H7 (cell line): ENCODE data around the gene NPTX2. TPM values are rescaled to one million over a fixed set of nuclear protein-coding genes. Genes with fewer than 3 reads are reported as not detected.
A peak's percentile ranks its signal among the peaks of the same experiment; 100 is the strongest.

ENCODE experiments used
- DNase-seq: peaks from one replicate; pipeline ENCODE4 v3.0.0; 2012
- H3K27me3 ChIP-seq: 2 replicates; pipeline ENCODE4 v1.6.0; 2011; ENCODE audit warnings: mild to moderate bottlenecking, low read length; ENCODE audit not compliant: control insufficient read depth, insufficient read depth
- H3K36me3 ChIP-seq: replicated peaks from 2 replicates; pipeline ENCODE4 v1.5.1; 2011; ENCODE audit warnings: low read length; ENCODE audit not compliant: control insufficient read depth, insufficient read depth
- H3K4me3 ChIP-seq: 2 replicates; pipeline ENCODE4 v1.5.1; 2011; ENCODE audit warnings: low read depth, mild to moderate bottlenecking, control low read depth, low read length, moderate library complexity; ENCODE audit not compliant: insufficient read depth
- total RNA-seq: library from RNA; depleted of rRNA; stranded (reverse); fragments of >200 nt; shearing (Covaris generic); gene quantifications from 2 replicates; pipeline ENCODE4 v1.2.3, GENCODE V29; 2014

The NPTX2 gene
- total RNA-seq, 1 experiment from 2014 or later: 19.7 TPM

DNA sequence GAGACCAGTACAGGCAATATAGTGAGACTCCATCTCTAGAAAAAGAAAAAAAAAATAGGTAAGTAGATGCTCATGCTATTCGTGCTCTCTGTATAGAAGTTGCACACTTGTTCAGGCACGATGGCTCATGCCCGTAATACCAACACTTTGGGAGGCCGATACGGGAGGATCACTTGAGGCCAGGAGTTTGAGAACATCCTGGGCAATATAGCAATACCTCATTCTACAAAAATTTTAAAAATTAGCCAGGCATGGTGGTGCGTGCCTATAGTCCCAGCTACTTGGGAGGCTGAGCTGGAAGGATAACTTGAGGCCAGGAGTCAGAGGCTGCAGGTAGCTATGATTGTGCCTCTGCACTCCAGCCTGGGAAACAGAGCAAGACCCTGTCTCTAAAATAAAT, 17.2 kb upstream of the NPTX2 start:
- no peaks in the 10 kb centered on the region for H3K36me3 ChIP-seq
- no peak for DNase-seq

DNA sequence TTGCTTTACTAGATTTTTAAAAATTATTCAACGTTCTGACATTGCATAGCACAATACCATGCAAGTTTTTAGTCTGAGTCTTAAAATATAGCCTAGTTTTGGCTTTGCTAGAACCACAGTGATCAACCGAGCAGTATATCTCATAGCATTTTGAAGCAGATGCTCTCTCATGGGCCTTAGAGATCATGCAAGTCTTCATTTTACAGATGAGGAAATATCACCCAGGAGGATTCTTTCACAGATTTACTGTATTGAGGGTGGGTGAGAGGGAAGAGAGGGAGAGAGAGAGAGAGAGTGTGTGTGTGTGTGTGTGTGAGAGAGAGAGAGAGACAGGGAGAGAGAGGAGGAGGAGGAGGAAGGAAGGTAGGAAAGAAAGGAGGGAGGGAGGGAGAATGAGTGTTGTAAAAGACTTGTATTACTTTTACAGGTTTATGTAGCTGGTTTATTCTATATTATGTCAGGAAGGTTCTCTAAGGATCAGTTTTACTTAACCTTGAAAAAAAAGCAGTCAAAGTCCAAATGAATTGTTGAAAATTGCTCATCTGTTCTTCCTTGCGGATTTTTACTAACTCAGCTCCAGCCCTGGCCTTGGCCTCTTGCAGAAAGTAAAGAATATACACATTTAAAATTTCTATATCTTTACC, 14.2 kb upstream of the NPTX2 start:
- no peak for DNase-seq
- H3K27me3 ChIP-seq: no peaks in the 10 kb centered on the region; the same call in 1 of the 2 replicates
- no peaks in the 10 kb centered on the region for H3K36me3 ChIP-seq
- H3K4me3 ChIP-seq: no peak overlapping the region

More for the DNA sequence above, 17.2 kb upstream of the NPTX2 start:
- H3K4me3 ChIP-seq: no peak overlapping the region
- no peaks in the 10 kb centered on the region; the same call in 1 of the 2 replicates for H3K27me3 ChIP-seq

GRCh38 chr7:98603399-98603788, 13.7 kb upstream of the NPTX2 start:
- Histone ChIP-seq H3K4me3 (no peak overlapping the region), H3K36me3 (no peaks in the 10 kb centered on the region), H3K27me3 (no peaks in the 10 kb centered on the region; the same call in 1 of the 2 replicates)
- DNase-seq: no peak

DNA sequence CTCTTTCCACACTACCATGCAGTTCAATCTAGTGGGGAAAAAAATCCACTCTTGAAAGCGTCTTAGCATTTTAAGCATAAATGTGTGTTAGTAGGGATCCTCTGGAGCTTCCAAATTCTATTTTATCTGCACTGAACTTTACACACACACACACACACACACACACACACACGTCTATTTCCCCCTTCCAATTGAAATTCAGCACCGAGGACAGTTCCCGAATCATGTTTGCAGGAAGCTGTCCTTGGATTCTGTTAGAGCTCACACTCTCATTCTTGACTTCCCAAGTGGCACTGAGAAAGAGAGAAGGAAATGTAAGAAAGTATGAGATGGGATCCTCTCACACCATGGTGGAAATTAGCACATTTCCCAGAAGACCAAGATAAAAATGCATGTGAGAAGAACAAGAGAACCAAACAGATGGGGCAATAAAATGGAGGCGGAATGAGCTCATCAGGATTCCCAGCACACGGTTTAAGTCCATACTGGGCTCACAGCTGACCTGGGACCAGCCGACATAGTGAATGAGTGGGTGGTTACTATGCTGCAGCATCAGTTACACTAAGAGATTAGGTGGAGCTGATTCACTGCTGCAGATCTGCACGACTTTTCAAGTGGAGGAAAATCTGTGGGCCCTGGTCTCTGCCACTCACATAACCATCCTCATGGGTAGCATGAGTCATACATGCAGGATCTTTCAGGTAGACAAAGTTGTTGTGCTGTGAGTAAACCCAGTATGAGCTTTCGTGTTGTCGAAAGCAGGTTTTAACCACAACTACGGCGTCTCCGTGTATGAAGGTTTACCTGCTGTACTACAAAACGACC, 3.3 kb upstream of the NPTX2 start:
- Histone ChIP-seq H3K27me3 (peaks cover 44% of the 10 kb centered on the region), H3K4me3 (no peak overlapping the region), H3K36me3 (no peaks in the 10 kb centered on the region)
- DNase-seq: peak; percentile 51

DNA sequence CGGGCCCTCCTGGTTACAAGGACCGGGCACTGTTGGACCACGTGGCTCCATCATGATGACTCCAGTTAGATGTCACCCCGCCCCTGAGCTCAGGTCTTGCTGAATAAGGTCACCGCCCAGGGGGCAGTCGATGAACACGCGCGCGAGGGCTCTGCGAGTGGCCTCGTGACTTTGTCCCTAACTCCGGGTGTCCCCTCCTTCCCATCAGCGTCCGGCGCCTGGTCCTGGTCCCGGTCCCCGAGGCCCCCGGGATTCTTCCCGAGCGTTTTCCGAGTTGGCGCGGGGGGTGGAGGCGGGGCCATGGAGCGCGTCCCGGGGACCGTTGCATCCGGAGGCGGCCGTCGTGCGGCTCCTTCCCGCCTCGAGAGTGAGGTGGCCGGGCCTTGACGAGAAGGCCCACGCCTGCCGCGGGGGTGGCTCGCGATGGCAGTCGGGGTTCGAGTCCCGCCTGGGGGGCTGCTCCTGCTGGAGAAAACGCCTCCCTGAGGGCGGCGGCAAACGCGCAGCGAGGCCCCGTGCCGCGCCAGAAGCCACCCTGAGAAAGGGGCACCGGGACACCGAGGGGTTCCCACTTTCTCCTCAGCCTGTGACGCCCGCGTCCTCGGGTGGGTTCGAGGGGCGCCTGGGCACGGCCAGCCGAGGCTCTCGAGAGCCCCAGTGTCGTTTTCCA, 569 bp upstream of the NPTX2 start:
- no peaks in the 10 kb centered on the region for H3K36me3 ChIP-seq
- peak overlapping the region; percentile 59 for H3K4me3 ChIP-seq
- H3K27me3 ChIP-seq: peaks cover 55% of the 10 kb centered on the region
- peak; percentile 76 for DNase-seq

GRCh38 chr7:98617960-98618418, 904 bp downstream of the NPTX2 start:
- peak; percentile 79 for DNase-seq
- peaks cover 55% of the 10 kb centered on the region for H3K27me3 ChIP-seq
- no peaks in the 10 kb centered on the region for H3K36me3 ChIP-seq
- peak overlapping the region; percentile 59 for H3K4me3 ChIP-seq

- Histone ChIP-seq H3K27me3 (peaks cover 55% of the 10 kb centered on the region), H3K36me3 (no peaks in the 10 kb centered on the region), H3K4me3 (no peak overlapping the region)
- DNase-seq: no peak
Measured at GRCh38 chr7:98618786-98619185, 1.7 kb downstream of the NPTX2 start.

DNA sequence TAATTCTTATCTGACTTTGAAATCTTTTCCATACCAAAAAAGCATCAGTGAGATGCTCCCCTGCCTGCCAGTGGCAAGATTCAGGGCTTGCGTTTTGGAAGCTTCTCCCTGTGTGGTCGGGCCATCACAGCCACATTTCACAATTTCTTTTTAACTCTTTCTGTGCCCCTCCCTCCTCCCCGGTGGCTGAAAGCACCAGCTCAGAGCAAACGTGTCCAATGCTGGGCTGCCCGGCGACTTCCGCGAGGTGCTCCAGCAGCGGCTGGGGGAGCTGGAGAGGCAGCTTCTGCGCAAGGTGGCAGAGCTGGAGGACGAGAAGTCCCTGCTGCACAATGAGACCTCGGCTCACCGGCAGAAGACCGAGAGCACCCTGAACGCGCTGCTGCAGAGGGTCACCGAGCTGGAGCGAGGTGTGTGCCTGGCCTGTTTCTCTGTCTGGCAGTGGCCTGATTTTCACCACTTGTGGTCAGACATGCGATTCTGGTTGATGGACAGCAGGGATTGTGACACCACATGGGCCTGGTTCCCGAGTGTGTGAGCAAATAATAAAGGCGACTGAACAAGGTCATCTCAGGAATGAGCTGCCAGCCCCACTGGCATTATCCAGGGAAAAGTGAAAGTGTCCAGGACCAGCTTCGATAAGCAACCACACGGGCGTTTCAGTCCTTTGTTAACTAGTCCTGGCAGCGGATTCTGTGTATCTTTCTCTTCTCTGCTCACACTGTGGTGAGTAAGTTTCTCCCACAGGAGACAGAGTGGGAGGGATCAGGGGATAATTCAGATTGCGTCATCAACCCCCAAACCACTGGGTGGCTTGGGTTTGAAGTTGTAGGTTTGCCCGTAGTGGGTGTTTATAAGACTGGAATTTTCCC, 2.6 kb downstream of the NPTX2 start:
- no peaks in the 10 kb centered on the region for H3K36me3 ChIP-seq
- peak; percentile 80 for DNase-seq
- no peak overlapping the region for H3K4me3 ChIP-seq
- peaks cover 51% of the 10 kb centered on the region for H3K27me3 ChIP-seq

GRCh38 chr7:98621573-98622482, 4.7 kb downstream of the NPTX2 start:
- no peak for DNase-seq
- H3K27me3 ChIP-seq: peaks cover 30% of the 10 kb centered on the region
- no peak overlapping the region for H3K4me3 ChIP-seq
- no peaks in the 10 kb centered on the region for H3K36me3 ChIP-seq

- Histone ChIP-seq H3K27me3 (peaks cover 21% of the 10 kb centered on the region), H3K4me3 (no peak overlapping the region), H3K36me3 (no peaks in the 10 kb centered on the region)
- no peak for DNase-seq
Measured at GRCh38 chr7:98622926-98623325, 5.8 kb downstream of the NPTX2 start.

DNA sequence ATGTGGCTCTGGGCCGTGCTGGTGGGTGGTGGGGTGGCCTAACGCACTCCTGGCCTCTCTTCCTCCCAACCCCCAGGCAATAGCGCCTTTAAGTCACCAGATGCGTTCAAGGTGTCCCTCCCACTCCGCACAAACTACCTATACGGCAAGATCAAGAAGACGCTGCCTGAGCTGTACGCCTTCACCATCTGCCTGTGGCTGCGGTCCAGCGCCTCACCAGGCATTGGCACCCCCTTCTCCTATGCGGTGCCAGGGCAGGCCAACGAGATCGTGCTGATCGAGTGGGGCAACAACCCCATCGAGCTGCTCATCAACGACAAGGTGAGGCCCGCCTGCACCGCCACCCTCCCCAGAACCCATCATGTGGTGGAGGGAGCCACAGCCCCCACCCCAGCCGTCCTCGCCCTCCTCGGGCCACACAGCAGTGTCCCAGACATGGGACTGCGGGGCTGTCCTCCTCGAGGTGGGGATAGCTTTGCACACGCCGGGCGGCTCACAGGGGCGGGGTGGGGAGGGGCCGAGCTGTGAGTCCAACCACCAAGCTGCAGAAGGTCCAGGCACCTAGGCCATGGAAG, 7.8 kb downstream of the NPTX2 start:
- H3K36me3 ChIP-seq: no peaks in the 10 kb centered on the region
- no peak overlapping the region for H3K4me3 ChIP-seq
- peaks cover 2% of the 10 kb centered on the region for H3K27me3 ChIP-seq
- DNase-seq: no peak

- H3K27me3 ChIP-seq: peaks cover 1% of the 10 kb centered on the region; the same call in 1 of the 2 replicates
- peak; percentile 73 for DNase-seq
Measured at GRCh38 chr7:98626460-98627412, 9.7 kb downstream of the NPTX2 start.

More at GRCh38 chr7:98626460-98627412, 9.7 kb downstream of the NPTX2 start:
- H3K36me3 ChIP-seq: no peaks in the 10 kb centered on the region
- H3K4me3 ChIP-seq: no peak overlapping the region
